Activated naive CD8-positive, alpha-beta T cell treated with anti-CD3 and anti-CD28 coated beads for 36 hours (primary cell): ENCODE measurements around the gene DPYSL5. TPM values are rescaled to one million over a fixed set of nuclear protein-coding genes. Genes with fewer than 3 reads are reported as not detected.

Experiments used
- DNase-seq: peaks from one replicate; pipeline ENCODE4 v3.0.0; 2021
- H3K27ac Mint-ChIP-seq: one replicate; pipeline ENCODE4 v1.8.0; 2022; ENCODE audit warnings: mild to moderate bottlenecking, moderate library complexity, mixed read lengths
- H3K27me3 Mint-ChIP-seq: one replicate; pipeline ENCODE4 v1.8.0; 2022; ENCODE audit warnings: mild to moderate bottlenecking, mixed read lengths
- H3K36me3 Mint-ChIP-seq: one replicate; pipeline ENCODE4 v1.8.0; 2021; ENCODE audit warnings: mild to moderate bottlenecking, mixed read lengths
- H3K4me1 Mint-ChIP-seq: one replicate; pipeline ENCODE4 v1.8.0; 2021; ENCODE audit warnings: mixed read lengths
- H3K4me3 Mint-ChIP-seq: one replicate; pipeline ENCODE4 v1.8.0; 2022; ENCODE audit warnings: mild to moderate bottlenecking, moderate library complexity, mixed read lengths
- H3K9me3 Mint-ChIP-seq: one replicate; pipeline ENCODE4 v1.8.0; 2022; ENCODE audit warnings: mixed read lengths
- total RNA-seq, 2 experiments: library from RNA; stranded (reverse); gene quantifications; one replicate each; pipeline ENCODE4 v1.2.3, GENCODE V29; 2021

Gene DPYSL5
- total RNA-seq, 2 experiments from 2014 or later = not detected

GRCh38 chr2:26936855-26937254, 88.9 kb downstream of the DPYSL5 start:
- no peak overlapping the region for H3K4me3 Mint-ChIP-seq
- no peaks in the 10 kb centered on the region for H3K27me3 Mint-ChIP-seq
- no peak for DNase-seq
- H3K4me1 Mint-ChIP-seq = no peaks in the 10 kb centered on the region
- H3K36me3 Mint-ChIP-seq = no peaks in the 10 kb centered on the region
- no peak overlapping the region for H3K27ac Mint-ChIP-seq
- H3K9me3 Mint-ChIP-seq = no peaks in the 10 kb centered on the region

- Mint-ChIP-seq H3K4me1 (peaks cover 5% of the 10 kb centered on the region), H3K4me3 (no peak overlapping the region)
These were observed 90.6 kb downstream of the DPYSL5 start for GRCh38 chr2:26938399-26939118.

DNA sequence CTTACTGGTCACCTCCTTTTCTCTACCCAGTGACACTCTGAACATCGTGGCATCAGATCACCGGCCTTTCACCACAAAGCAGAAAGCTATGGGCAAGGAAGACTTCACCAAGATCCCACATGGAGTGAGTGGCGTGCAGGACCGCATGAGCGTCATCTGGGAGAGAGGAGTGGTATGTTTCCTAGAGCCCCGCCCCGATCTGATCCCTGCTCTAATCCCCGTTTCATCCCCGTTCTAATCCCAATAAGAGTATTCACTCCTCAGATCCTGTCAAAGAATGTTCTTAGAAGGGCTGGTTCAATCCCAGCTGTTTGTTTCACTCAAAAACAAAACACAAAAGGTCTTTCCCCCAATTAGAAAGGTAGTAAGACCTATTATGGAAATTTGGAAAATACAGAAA, 92.1 kb downstream of the DPYSL5 start:
- DNase-seq = no peak
- no peaks in the 10 kb centered on the region for H3K36me3 Mint-ChIP-seq
- no peak overlapping the region for H3K27ac Mint-ChIP-seq
- H3K4me1 Mint-ChIP-seq = peaks cover 5% of the 10 kb centered on the region
- no peak overlapping the region for H3K4me3 Mint-ChIP-seq
- H3K9me3 Mint-ChIP-seq = no peaks in the 10 kb centered on the region
- peaks cover 21% of the 10 kb centered on the region for H3K27me3 Mint-ChIP-seq

More at GRCh38 chr2:26938399-26939118, 90.6 kb downstream of the DPYSL5 start:
- Mint-ChIP-seq H3K9me3 (no peaks in the 10 kb centered on the region), H3K27ac (no peak overlapping the region), H3K27me3 (peaks cover 7% of the 10 kb centered on the region), H3K36me3 (no peaks in the 10 kb centered on the region)
- no peak for DNase-seq

DNA sequence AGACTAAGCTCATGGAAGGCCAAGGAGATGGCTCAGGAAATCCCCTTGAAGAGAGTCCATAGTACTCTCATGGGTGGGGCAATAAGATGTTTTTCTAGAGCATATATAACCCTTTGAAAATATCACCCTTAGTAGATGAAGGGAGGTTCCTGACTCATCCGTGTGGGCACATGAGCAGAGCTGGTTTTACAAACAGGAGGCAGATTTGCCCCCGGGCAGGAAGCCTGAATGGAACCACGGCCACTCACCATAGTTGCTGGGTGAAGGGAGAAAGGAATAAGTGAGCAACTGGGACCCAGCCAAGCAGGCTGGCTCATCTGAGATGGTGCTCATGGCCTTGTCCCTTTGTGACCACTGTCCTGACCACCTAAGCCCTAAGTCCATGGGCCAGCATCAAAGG, 93.6 kb downstream of the DPYSL5 start:
- no peak for DNase-seq
- H3K27me3 Mint-ChIP-seq = peaks cover 27% of the 10 kb centered on the region
- no peak overlapping the region for H3K4me3 Mint-ChIP-seq
- H3K9me3 Mint-ChIP-seq = no peaks in the 10 kb centered on the region
- peaks cover 5% of the 10 kb centered on the region for H3K4me1 Mint-ChIP-seq
- no peak overlapping the region for H3K27ac Mint-ChIP-seq
- no peaks in the 10 kb centered on the region for H3K36me3 Mint-ChIP-seq

- Mint-ChIP-seq H3K4me1 (peaks cover 5% of the 10 kb centered on the region), H3K36me3 (no peaks in the 10 kb centered on the region), H3K9me3 (no peaks in the 10 kb centered on the region), H3K4me3 (no peak overlapping the region), H3K27me3 (peaks cover 27% of the 10 kb centered on the region), H3K27ac (no peak overlapping the region)
- DNase-seq = peak; percentile 44
These were observed 94.8 kb downstream of the DPYSL5 start for GRCh38 chr2:26942543-26943295.

DNA sequence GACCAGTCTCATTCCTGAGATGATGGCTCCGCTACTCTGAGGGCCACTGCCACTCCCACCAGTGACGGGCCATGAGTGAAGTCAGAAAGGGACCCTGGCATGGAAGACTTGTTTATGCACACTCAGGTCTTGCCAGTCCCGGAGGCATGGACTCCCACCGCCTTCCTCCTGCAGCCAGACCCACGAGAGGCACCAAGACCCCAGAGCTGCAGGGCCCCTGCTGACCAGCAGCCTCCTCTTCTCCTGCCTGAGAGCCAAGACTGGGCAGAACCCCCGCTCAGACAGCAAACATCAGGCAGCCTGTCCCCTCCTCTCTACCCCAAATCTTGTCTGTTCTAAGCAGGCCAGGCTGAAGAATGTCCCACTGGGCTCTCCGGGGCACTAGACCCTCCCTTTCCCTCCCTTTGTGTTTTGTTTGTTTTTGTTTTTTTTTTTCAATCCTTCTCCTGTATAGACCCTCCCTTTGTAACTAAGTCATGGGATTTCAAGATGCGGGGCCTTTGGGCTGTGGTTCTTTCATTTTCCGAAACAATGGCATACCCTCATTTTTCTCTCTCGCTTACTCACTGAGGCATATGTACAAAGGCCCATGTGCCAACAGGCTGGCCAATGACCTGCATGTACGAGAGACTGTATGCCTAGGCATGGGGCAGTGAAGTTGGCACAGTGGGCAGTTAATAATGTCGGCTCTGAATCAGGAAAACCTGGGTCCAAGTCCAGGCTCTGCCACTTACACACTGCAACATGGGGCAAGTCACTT, 98.2 kb downstream of the DPYSL5 start:
- DNase-seq = no peak
- no peaks in the 10 kb centered on the region for H3K36me3 Mint-ChIP-seq
- H3K4me1 Mint-ChIP-seq = peaks cover 5% of the 10 kb centered on the region
- H3K27ac Mint-ChIP-seq = no peak overlapping the region
- no peak overlapping the region for H3K4me3 Mint-ChIP-seq
- H3K27me3 Mint-ChIP-seq = peaks cover 37% of the 10 kb centered on the region
- H3K9me3 Mint-ChIP-seq = no peaks in the 10 kb centered on the region

DNA sequence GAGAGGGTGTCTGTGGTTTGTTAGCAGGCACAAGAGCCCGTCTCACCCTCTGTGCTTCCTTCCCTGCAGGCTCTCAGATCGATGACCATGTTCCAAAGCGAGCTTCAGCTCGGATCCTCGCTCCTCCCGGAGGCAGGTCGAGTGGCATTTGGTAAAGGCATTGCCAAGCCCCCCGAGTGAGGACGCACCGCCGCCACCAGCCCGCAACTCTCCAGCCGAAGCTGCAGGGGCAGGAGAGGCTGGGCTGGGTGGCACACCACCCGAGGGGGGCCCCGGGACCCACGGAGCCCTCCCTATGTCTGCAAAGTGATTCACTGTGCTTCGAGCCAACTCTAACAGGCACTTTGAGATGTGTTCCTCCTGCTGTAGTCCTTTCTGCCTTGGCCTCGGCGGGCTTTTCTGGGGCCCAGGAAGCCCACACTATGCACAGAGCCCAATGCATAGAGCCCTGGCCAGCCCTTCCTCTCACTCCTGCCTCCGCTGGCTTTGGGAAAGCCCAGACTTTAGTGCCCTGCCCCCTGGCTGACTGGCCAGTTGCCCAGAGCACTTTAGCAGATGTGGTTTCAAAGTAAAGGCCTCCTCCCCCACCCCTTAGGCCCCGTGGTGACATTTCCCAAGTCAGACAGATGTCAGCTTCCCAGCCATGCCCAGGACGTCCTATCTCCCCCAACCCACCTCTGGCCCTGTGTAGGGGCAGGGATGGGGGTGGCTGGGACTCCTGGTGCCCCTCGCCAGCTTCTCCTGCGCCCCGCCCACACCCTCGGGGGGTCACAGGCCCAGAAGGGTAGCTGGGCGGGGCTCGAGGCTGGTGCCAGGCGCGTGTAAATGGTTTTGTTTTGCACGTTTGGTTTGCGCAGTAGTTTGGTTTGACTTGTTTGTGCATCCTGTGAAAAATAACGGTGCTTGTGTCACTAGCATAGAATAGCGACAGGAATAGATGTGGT, 99.2 kb downstream of the DPYSL5 start:
- no peaks in the 10 kb centered on the region for H3K9me3 Mint-ChIP-seq
- H3K4me1 Mint-ChIP-seq = peaks cover 5% of the 10 kb centered on the region
- peaks cover 38% of the 10 kb centered on the region for H3K27me3 Mint-ChIP-seq
- H3K36me3 Mint-ChIP-seq = no peaks in the 10 kb centered on the region
- DNase-seq = no peak
- H3K27ac Mint-ChIP-seq = no peak overlapping the region
- no peak overlapping the region for H3K4me3 Mint-ChIP-seq

GRCh38 chr2:26948800-26949199, 100.9 kb downstream of the DPYSL5 start:
- no peaks in the 10 kb centered on the region for H3K9me3 Mint-ChIP-seq
- no peak for DNase-seq
- no peaks in the 10 kb centered on the region for H3K4me1 Mint-ChIP-seq
- H3K27ac Mint-ChIP-seq = no peak overlapping the region
- H3K27me3 Mint-ChIP-seq = peaks cover 34% of the 10 kb centered on the region
- H3K4me3 Mint-ChIP-seq = no peak overlapping the region
- H3K36me3 Mint-ChIP-seq = no peaks in the 10 kb centered on the region

DNA sequence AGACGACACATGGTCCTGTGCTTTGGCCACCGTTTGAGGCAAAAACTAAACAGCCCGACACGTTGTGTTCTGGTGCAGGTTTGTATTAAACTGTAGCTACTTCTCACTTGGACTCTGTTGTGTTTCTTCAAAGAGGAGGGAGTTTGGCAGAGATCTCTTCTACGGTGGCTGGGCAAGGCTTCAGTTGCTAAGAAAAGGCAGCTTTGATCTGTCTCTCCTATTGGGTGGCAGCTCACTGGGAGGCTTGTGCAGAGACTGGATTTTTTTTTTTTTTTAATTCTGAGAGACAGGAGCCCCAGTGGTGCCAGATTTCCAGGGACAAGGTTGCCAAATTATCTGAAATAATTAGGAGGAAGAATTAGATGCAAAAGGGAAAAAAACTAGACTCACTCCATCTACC, 102.3 kb downstream of the DPYSL5 start:
- Mint-ChIP-seq H3K27ac (no peak overlapping the region), H3K4me1 (no peaks in the 10 kb centered on the region), H3K36me3 (no peaks in the 10 kb centered on the region), H3K4me3 (no peak overlapping the region), H3K9me3 (no peaks in the 10 kb centered on the region), H3K27me3 (peaks cover 33% of the 10 kb centered on the region)
- no peak for DNase-seq

DNA sequence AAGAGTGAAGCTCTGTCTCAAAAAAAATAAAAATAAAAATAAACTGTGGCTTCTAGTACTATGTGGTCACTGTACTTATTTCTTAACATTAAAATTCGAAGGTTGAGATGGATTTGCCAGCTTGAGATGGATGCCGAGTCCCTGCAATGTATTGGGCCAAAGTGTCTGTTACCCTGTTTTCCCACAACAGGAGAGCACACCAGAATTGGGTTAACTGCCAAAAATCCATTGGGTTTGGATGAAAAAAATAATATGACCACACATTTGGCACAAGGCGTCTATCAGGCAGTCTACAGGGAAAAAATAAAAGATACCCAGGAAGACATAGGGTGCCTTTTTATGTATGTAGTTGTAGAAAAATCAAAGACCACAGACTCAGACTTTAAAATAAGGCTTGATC, 103.3 kb downstream of the DPYSL5 start:
- Mint-ChIP-seq H3K36me3 (no peaks in the 10 kb centered on the region), H3K4me3 (no peak overlapping the region), H3K27me3 (peaks cover 39% of the 10 kb centered on the region), H3K9me3 (no peaks in the 10 kb centered on the region), H3K27ac (no peak overlapping the region), H3K4me1 (no peaks in the 10 kb centered on the region)
- no peak for DNase-seq

DNA sequence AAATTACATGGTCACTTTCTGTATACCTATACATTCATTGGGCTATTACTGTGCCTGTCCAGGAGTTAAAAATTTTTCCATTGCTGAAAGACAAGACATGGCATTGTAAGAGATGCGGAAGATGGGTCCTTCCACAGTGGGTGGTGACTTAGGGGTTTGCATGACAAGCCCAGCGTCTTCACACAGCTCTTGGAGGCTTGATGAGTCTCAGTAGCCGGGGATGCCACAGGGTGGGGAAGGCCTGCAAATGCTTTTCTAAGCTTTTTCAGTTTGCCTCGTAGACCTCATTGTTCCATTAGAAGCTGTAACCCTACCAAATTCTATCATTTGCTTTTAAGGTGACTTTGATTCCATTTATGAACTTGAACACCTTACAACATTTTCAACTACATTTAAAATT, 104.4 kb downstream of the DPYSL5 start:
- no peaks in the 10 kb centered on the region for H3K36me3 Mint-ChIP-seq
- H3K4me3 Mint-ChIP-seq = no peak overlapping the region
- peaks cover 44% of the 10 kb centered on the region for H3K27me3 Mint-ChIP-seq
- H3K27ac Mint-ChIP-seq = no peak overlapping the region
- no peak for DNase-seq
- H3K4me1 Mint-ChIP-seq = no peaks in the 10 kb centered on the region
- H3K9me3 Mint-ChIP-seq = no peaks in the 10 kb centered on the region

GRCh38 chr2:26954135-26954534, 106.2 kb downstream of the DPYSL5 start:
- Mint-ChIP-seq H3K27ac (no peak overlapping the region), H3K4me1 (no peaks in the 10 kb centered on the region), H3K36me3 (no peaks in the 10 kb centered on the region), H3K27me3 (peaks cover 42% of the 10 kb centered on the region), H3K4me3 (no peak overlapping the region), H3K9me3 (no peaks in the 10 kb centered on the region)
- no peak for DNase-seq

DNA sequence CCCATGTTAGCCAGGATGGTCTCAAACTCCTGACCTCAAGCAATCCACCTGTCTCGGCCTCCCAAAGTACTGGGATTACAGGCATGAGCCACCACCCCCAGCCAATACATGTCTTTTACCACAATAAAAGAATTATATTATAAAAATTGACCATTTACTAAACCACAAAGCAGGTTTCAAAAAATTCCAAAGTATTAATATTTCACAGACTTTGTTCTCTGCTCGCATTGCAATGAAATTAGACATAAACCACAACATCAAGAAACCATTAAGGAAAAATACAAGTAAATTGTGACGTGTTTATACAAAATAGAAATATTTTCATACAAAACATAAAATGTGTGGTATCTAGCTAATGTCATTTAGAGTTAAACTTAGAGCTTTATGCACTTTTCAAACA, 109.1 kb downstream of the DPYSL5 start:
- Mint-ChIP-seq H3K27ac (no peak overlapping the region), H3K4me3 (no peak overlapping the region)

GRCh38 chr2:26957534-26957933, 109.6 kb downstream of the DPYSL5 start:
- Mint-ChIP-seq H3K4me3 (no peak overlapping the region), H3K36me3 (no peaks in the 10 kb centered on the region), H3K27ac (no peak overlapping the region), H3K4me1 (no peaks in the 10 kb centered on the region), H3K27me3 (peaks cover 44% of the 10 kb centered on the region), H3K9me3 (no peaks in the 10 kb centered on the region)
- DNase-seq = no peak

More for the DNA sequence above, 109.1 kb downstream of the DPYSL5 start:
- Mint-ChIP-seq H3K9me3 (no peaks in the 10 kb centered on the region), H3K36me3 (no peaks in the 10 kb centered on the region), H3K27me3 (peaks cover 47% of the 10 kb centered on the region), H3K4me1 (no peaks in the 10 kb centered on the region)
- DNase-seq = no peak
